ENCODE measurements around the gene PRSS48. TPM values are rescaled to one million over a fixed set of nuclear protein-coding genes. Genes with fewer than 3 reads are reported as not detected.
"Not testable (repeated sequence)": the region's sequence is repeated elsewhere in the genome, so short reads cannot be mapped to it uniquely, and the experiment has no call there.

The PRSS48 gene
- total and polyA plus RNA-seq, 11 donors, result not detected

DNA sequence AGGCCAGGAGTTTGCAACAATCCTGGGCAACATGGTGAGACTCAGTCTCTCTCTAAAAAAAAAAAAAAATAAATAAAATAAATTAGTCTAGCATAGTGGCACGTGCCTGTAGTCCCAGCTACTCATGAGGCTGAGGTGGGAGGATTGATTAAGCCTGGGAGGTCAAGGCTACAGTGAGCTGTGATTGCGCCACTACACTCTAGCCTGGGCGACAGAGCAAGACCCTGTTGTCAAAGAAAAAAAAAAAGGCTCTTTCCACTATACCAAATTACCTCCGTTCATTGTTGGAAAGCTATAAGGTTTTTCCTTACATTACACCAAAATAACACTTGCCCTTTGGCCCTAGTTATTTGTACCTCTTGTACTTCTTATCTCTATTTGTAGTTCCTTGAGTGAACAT is 9.9 kb upstream of the PRSS48 start:
- peaks cover 0 to 37% (median 8%) of the 10 kb centered on the region in 12 donors for H3K4me1 ChIP-seq
- no peak overlapping the region for H3K27ac ChIP-seq
- ATAC-seq, result no peak
- peaks cover 0 to 3% (median 0%) of the 10 kb centered on the region in 12 donors for H3K9me3 ChIP-seq
- WGBS, 4 donors, result 92 to 96% (median 92%) methylated on average over 4 of the region's 4 CpGs
- intact Hi-C loops (cut with DNase I), result no loop called here
- TF ChIP-seq, protein P1, sequence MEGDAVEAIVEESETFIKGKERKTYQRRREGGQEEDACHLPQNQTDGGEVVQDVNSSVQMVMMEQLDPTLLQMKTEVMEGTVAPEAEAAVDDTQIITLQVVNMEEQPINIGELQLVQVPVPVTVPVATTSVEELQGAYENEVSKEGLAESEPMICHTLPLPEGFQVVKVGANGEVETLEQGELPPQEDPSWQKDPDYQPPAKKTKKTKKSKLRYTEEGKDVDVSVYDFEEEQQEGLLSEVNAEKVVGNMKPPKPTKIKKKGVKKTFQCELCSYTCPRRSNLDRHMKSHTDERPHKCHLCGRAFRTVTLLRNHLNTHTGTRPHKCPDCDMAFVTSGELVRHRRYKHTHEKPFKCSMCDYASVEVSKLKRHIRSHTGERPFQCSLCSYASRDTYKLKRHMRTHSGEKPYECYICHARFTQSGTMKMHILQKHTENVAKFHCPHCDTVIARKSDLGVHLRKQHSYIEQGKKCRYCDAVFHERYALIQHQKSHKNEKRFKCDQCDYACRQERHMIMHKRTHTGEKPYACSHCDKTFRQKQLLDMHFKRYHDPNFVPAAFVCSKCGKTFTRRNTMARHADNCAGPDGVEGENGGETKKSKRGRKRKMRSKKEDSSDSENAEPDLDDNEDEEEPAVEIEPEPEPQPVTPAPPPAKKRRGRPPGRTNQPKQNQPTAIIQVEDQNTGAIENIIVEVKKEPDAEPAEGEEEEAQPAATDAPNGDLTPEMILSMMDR (IDR thresholded peaks at IDR 0.05), result no peak
- TF ChIP-seq POLR2A (IDR thresholded peaks at IDR 0.05), result no peak
- DNase-seq, result no peak
- no peak overlapping the region for H3K4me3 ChIP-seq
- H3K27me3 ChIP-seq, result no peaks in the 10 kb centered on the region
- H3K36me3 ChIP-seq, result no peaks in the 10 kb centered on the region

DNA sequence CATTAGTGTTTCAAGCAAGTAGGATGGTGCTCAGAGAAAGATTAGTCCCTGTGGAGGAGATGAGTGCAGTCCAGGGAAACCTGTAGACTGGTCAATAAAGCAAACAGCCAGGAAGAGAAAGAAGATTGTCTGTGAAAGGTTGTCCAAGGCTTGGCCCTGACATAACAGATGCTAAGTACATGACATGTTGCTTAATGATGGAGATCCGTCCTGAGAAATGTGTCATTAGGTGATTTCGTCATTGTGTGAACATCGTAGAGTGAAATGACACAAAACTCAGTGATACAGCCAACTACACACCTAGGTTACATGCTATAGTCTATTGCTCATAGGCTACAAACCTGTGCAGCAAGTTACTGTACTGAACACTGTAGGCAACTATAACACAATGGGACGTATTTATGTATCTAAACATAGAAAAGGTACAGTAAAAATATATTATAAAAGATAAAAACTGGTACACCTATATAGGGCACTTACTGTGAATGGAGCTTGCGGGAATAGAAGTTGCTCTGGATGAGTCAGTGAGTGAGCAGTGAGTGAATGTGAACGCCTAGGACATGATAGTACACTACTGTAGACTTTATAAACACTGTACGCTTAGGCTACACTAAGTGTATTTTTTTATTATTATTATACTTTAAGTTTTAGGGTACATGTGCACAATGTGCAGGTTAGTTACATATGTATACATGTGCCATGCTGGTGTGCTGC is 9.0 kb upstream of the PRSS48 start:
- ATAC-seq, result no peak
- no peaks in the 10 kb centered on the region for H3K27me3 ChIP-seq
- no peak overlapping the region for H3K27ac ChIP-seq
- no peaks in the 10 kb centered on the region for H3K36me3 ChIP-seq
- 85 to 95% (median 88%) methylated on average over 7 of the region's 7 CpGs for WGBS, 4 donors
- DNase-seq, result no peak
- no peak overlapping the region for H3K4me3 ChIP-seq
- TF ChIP-seq, protein P1 (IDR thresholded peaks at IDR 0.05), result no peak
- no peak for TF ChIP-seq POLR2A (IDR thresholded peaks at IDR 0.05)
- intact Hi-C loops (cut with DNase I), result no loop called here
- peaks cover 0 to 36% (median 3%) of the 10 kb centered on the region in 12 donors for H3K4me1 ChIP-seq
- H3K9me3 ChIP-seq, result peaks cover 0 to 3% (median 0%) of the 10 kb centered on the region in 12 donors

DNA sequence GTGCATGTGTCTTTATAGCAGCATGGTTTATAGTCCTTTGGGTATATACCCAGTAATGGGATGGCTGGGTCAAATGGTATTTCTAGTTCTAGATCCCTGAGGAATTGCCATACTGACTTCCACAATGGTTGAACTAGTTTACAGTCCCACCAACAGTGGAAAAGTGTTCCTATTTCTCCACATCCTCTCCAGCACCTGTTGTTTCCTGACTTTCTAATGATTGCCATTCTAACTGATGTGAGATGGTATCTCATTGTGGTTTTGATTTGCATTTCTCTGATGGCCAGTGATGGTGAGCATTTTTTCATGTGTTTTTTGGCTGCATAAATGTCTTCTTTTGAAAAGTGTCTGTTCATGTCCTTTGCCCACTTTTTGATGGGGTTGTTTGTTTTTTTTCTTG is 8.1 kb upstream of the PRSS48 start:
- H3K27me3 ChIP-seq; intact Hi-C loops (cut with DNase I); H3K36me3 ChIP-seq; H3K27ac ChIP-seq; ATAC-seq; H3K4me3 ChIP-seq; H3K9me3 ChIP-seq; DNase-seq: not testable (repeated sequence)
- peaks cover 0 to 27% (median 2%) of the 10 kb centered on the region in 12 donors for H3K4me1 ChIP-seq

- no peaks in the 10 kb centered on the region for H3K36me3 ChIP-seq
- H3K27me3 ChIP-seq, result no peaks in the 10 kb centered on the region
- H3K27ac ChIP-seq, result peak overlapping the region in 8 of 12 donors; percentile 28 to 61 (median 39)
- ATAC-seq, result peak in 3 of 4 donors; percentile 51 to 63 (median 62)
- H3K4me3 ChIP-seq, result no peak overlapping the region
- TF ChIP-seq, protein P1 (IDR thresholded peaks at IDR 0.05), result no peak
- TF ChIP-seq POLR2A (IDR thresholded peaks at IDR 0.05), result no peak
- peaks cover 0 to 17% (median 0%) of the 10 kb centered on the region in 12 donors for H3K9me3 ChIP-seq
- DNase-seq, result no peak
- intact Hi-C loops (cut with DNase I), result loop anchor here in 4 of 10 donors (5.0 kb wide), 2 partner anchors 38 to 43 kb away; partner anchors contain the start of gene SH3D19 (in 1 of the 4)
- 35 to 40% (median 37%) methylated on average over 4 of the region's 4 CpGs for WGBS, 4 donors
- H3K4me1 ChIP-seq, result peaks cover 0 to 60% (median 10%) of the 10 kb centered on the region in 12 donors
These were observed 7.7 kb downstream of the PRSS48 start for GRCh38 chr4:151284534-151285245.
